ENCODE measurements around the gene SH2D5.
"Not testable (repeated sequence)": the region's sequence is repeated elsewhere in the genome, so short reads cannot be mapped to it uniquely, and the experiment has no call there.

SH2D5 gene

DNA sequence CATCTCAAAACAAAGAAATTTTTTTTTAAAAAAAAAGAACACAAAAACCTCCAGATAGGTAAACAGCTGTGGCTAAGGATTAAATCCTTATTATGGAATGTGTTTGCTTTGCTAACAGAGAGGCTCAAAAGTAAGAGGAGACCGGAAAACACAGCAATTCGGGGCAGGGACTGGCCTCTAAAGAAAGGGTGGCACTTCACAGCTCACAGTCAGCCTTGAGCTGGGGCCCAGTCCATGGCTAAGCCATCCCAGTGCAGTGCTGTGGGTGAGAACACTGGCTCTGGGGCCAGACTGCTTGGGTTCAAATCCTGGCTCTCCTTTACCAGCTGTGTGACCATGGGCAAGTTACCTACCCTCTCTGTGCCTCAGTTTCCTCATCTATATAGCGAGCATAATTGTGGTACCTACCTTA, 42.9 kb downstream of the SH2D5 start:
- DNase-seq = no peak

DNA sequence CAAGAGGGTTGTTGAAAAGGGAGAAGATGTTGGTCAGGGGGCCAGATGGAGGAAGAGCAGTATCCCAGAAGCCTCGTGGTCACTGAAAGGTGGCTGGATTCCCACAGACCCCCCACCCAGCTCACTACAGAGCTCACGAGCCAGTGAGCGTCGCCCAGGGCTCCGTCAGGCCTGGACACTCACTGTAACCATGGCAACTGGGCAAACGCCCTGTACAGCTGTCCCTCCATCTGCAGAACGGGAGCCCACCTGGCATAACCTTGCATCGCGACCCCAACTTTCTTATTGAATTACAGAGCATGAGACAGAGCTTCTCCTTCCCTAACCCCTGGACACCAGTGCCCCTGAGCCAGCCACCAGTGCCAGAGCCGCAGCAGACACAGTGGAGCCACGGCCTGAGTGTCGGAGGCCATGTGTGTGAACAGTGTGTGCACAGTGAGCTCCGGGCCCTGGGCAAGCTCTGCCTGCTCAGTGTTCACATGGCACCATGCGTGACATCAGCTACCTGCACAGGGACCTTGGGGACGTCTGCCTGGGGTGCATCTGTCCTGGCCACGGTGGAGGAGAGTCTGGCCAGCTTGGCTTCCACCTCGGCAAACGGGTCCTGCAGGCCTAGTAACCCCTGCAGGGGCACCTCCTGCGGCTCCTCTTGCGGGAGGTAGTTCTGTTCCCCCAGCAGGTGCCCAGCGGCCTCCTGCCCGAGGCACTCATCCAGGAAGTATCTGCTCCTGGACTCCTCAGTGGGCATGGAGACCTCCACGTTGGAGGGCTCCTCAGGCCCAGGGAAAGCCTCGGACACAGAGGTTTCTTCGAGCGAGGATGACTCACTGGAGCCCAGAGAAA, 45.4 kb downstream of the SH2D5 start:
- no peak for DNase-seq

DNA sequence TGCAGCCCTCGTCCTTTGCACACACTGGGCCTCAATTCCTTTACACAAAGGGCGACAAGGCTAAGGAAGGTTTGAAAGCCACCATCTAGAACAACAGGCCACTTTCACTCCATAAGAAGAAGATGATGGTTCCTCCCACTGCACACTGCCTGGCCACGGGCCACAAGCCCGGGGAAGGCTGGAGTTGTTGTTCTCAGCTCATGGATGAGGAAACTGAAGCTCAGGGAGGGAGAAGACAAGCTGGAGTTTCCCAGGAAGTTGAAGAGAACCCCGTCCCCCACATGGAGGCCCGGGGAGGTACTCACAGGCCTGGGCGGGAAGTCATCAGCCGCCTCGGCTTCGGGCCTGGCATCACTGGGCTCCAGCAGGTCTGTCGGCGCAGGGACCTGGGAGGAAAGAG, 46.8 kb downstream of the SH2D5 start:
- DNase-seq = no peak

DNA sequence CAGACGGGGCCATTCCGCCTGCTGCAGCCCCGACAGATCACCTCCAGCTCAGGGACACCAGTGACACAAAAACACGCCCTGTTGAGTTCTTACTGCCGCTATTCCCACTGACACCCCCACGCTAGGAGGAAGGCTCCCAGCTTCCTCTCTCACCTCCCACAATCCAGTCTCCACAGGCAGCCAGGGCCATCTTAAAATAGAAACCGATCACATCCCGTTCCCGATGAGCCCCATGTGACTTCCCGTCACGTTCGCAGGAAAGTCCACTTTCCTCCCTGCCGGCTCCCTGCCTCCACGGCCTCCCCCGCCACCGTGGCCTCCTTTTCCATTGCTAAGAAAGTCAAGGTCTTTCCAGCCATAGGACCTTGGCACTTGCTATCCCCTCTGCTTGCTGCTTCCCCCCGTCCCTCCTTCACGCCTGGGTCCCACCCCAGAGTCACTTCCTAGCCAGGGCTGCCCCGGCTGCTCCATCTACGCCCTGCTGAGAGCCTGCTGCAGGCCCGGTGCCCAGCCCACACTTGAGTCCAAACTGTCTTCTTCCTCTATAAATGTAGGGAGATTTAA, 47.3 kb downstream of the SH2D5 start:
- DNase-seq = no peak

DNA sequence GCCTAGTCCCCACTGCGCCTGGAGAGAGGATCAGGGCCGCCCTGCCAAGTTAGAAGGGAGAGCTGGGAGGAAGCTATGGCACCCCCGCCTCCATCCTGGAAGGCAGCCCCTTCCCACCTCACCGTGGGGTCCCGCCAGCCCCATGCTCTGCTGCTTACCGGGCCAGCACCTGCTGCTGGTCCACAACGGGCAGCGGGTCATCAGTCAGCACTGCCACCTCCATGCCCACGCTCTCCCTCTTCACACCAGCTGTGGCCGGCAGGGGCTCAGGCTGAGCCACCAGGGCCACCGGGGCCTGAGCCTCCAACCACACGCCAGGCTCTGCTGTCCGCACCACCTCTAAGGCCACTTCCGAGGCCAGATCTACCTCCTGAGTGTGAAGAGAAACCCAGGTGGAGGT, 47.9 kb downstream of the SH2D5 start:
- DNase-seq = no peak

DNA sequence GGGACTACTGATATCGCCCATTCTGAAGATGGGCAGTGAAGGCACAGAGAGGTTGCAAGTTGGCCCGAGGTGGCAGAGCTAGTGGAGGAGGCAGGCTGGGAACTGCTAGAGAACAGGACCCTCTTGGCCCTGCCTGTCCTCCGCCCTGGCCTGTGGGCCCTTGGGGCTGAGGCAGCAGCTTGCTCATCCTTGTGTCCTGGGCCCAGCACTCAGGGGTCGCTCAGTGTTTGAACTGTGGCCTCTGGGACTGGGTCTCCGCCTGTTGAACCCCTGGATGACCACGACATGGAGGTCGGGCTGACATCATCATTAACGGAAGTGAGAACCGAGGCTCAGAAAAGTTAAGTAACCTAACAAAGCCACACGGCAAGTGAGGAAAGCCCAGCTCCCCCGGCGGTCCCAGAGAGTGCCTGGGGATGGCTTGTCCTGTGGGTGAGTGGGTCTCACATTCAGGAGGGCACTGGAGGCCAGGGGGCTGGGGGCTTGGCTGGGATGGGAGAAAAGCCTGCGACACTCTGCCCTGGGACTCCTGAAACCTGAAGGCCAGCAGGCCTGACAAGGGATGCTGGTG, 48.4 kb downstream of the SH2D5 start:
- DNase-seq = no peak

DNA sequence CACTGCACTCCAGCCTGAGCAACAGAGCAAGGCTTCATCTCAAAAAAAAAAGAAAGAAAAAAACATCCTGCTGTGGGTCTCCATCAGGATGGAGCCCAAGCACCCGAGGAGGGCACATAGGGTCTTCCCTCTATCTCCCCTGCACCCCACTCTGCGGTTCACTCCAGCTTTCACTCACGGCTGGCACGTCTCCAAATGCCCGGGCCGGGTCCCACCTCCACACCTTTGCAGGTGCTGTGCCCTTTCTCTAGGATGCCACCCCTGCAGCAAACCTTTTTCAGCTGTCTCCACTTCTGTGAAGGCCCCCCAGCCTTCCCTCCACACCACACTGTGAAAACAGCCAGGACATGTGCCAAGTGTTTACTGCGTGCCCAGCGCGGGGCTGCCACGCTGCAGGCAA, 48.9 kb downstream of the SH2D5 start:
- DNase-seq = no peak

DNA sequence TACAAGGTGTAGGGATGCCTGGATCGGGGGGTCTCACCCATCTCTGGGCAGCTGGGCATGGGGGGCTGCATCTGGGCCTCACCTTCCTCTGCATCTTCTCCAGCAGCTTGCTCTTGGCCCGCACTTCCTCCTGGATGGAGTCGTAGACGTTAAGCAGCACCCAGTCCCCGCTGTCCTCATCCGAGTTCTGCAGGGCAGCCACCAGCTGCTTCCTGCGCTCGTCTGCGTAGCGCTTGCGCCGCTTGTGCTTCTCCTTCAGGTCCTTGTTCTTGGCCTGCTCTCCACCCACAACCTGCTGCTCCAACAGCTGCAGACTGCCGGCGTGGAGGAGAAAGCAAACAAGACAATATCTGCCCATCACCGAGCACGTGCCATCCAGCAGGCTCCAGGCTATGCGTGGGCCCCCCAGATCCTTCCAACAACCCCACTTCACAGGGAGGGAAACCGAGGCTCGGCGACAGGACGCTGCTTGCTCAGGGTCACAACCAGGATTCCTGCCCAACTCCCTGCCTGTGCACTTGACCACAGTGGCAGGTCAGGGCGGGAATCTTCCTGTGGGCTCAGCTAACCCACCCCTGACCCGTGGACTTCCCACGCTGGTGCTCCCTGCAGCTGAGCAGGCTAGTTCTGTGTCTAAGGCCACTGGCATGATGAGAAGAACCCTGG, 49.8 kb downstream of the SH2D5 start:
- no peak for DNase-seq

DNA sequence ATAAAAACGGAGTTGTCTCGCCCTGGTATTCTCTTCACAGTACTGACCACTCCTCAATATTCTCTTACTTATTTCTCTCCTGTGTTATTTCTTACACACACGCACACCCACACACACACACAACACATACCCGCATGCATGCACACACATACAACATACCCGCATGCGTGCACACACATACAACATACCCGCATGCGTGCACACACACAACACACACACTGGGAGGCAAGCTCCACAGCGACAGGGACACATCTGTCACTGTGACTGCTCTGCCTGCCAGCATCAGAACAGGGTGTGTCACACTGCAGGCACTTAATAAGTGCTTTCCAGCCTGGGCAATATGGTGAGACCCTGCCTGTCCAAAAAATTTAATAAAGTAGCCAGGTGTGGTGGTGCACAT, 50.5 kb downstream of the SH2D5 start:
- no peak for DNase-seq

DNA sequence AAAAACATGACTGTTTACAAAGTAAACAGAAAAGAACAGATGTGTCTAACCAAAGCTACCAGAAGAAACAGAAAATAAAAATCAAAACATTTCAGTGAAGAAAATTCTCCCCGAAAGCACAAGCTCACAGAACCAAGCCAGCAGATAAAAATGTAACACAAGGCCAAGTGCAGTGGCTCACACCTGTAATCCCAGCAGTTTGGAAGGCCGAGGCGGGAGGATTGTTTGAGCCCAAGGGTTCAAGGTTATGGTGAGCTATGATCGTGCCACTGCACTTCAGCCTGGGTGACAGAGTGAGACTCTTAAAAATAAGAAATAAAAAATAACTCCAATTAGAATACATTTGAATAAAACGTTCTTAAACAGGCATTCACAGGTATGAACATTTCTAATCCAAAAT, 52.2 kb downstream of the SH2D5 start:
- DNase-seq = no peak

DNA sequence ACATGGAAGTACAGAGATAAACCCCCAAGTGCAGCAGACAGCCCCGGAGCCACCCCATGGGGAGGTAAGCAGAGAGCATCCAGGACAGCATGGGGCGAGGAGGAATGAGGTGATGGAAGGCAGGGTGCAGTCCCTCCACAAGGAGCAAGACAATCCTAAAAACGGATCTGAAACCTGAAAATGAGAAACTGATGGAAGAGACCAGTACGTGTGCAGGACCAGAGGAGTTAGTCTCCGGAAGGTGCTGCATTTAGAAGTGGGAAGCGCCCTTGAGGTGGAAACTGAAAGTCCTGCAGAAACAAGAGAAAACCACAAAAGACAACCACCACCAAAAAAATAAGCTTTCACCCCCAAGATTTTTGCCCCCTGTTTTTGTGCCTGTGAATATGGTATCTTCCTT, 53.9 kb downstream of the SH2D5 start:
- no peak for DNase-seq

DNA sequence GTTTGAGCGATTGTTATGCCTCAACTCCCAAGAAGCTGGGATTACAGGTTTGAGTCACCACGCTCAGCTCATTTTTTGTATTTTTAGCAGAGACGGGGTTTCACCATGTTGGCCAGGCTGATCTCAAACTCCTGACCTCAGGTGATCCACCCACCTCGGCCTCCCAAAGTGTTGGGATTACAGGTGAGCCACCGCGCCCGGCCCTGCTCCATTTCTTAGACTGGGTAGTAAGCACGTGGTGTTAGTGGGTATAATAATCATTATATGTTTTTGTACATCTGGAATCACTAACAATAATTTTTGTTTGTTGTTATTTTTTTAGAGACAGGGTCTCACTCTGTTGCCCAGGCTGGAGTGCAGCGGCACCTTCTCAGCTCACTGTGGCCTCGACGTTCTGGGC, 58.9 kb downstream of the SH2D5 start:
- not testable (repeated sequence) for DNase-seq

DNA sequence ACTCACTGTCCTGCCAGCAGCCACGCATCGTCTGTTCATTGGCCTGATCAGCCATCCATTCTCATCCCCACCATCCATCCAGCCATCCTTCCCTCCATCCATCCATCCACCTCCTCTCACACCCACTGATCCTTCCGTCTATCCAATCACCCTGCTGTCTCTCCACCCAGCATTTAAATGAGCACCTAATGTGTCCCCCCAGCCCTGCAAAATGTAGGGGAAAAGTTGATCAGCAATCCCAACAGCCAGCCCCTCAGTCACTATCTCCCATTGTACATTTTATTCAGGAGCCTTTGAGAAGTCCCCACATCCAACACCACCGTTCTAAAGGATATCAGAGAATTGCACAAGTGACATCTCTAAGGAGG, 60.3 kb downstream of the SH2D5 start:
- no peak for DNase-seq

DNA sequence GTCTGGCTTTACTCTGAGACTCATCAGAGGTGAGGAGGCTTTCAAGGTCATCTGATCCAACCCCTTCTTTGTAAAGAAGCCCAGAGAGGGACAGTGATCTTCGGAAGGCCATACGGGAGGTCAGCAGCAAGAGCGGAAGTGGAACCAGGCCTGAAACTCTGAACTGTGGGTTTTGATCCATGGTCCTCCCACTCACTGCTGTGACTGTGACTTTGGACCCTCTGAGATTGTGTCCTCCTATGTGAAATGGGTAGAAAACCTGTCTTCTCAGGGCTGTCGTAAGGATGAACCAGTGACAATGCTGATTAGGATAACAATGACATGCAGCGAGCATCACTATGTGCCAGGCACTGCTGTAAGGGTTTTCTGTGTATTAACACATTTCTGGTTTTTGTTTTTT, 61.6 kb downstream of the SH2D5 start:
- no peak for DNase-seq

Data from activated T-cell treated with anti-CD3 and anti-CD28 coated beads for 4 hours (primary cell).